Left ventricle myocardium superior (tissue), 1 donor: ENCODE results near the gene OAS1. TPM values are rescaled to one million over a fixed set of nuclear protein-coding genes. Genes with fewer than 3 reads are reported as not detected.
"Not testable (repeated sequence)": the region's sequence is repeated elsewhere in the genome, so short reads cannot be mapped to it uniquely, and the experiment has no call there.

Experiments used
- ATAC-seq: fragments of 200-7000 bp; cut with Tn5 transposase; one replicate; pipeline ENCODE4 v1.9.1; 2020; ENCODE audit warnings: mild to moderate bottlenecking, moderate library complexity
- DNase-seq: peaks from one replicate; pipeline ENCODE4 v3.0.0-alpha.2; 2020
- intact Hi-C: fragments of 100-400 bp; cut with micrococcal nuclease; formaldehyde crosslinking; loops from one replicate; pipeline ENCODE4 v1.11.0; 2022
- total RNA-seq: library from RNA; stranded (reverse); fragmentation: NEBNext Ultra II Directional; extraction: Animal tissue kit (Norgen Biotek cat#: 25700); gene quantifications from one replicate; pipeline ENCODE4 v1.2.1, GENCODE V29; 2021
- donor health status: DM: no; HTN: yes; CAD: no; lungs with severe emphysema.

Gene OAS1
- total RNA-seq, 1 donor from 2014 or later, result 8.1 TPM

DNA sequence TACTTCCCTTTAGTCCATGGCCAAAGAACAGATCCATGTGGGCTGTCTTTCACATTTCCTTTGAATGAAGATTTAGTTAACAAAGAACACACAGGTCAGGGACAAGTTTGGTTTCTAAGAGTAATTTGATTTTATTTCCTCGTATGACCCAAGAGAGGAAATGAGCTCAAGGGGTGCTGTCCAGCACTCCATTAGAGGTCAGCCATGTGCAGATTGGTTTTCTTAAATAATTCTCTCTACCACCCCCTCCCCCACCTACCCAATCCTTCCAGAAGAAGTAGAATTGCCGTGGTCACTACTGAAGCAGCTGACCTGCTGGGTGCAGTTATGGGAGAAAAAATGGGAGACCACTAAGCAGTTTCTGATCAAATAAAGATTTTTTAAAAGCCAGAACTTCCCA is 13.9 kb upstream of the OAS1 start:
- DNase-seq, result no peak
- ATAC-seq, result no peak
- intact Hi-C loops, result no loop called here

DNA sequence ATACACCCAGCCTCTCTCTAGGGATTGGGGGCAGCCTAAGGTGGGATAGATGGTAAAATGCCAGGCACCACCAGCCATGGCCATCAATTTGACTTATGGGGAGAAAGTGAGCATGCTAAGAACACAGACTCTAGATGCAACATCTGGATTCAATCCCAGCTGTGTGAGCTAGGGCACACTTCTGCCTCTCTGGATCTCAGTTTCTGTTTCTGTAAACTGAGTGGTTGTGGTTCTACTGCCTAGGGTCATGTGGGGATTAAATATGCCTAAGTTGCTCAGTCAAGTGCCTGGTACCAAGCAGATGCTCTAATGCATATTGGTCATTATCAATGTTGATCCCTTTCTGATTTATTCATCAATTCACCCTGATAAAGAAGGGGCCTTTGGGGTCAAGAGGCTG is 12.6 kb upstream of the OAS1 start:
- DNase-seq (no peak), ATAC-seq (no peak)
- intact Hi-C loops, result no loop called here

DNA sequence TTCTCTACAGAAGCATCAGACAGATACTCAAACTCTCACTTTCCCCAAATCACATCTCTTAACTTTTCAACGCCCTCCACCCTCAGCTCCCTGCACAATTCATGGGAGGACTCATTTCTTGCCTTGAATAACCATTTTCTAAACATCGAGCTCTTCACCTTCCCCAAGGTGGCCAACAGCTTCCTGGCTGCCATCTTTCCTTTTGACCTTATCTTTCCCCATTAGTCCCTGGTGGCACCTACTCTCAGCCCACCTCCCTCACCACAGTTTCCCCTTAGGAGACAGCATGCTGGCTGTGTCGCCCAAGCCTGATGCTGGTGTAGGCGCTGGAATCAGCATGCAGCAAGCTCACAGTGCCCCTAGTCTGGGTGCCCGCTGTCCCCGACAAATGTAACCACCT is 8.4 kb upstream of the OAS1 start:
- DNase-seq, result no peak
- ATAC-seq, result no peak
- intact Hi-C loops, result no loop called here

- no peak for DNase-seq
- ATAC-seq, result no peak
- intact Hi-C loops, result no loop called here
These were observed 6.2 kb upstream of the OAS1 start for GRCh38 chr12:112900298-112901145.

DNA sequence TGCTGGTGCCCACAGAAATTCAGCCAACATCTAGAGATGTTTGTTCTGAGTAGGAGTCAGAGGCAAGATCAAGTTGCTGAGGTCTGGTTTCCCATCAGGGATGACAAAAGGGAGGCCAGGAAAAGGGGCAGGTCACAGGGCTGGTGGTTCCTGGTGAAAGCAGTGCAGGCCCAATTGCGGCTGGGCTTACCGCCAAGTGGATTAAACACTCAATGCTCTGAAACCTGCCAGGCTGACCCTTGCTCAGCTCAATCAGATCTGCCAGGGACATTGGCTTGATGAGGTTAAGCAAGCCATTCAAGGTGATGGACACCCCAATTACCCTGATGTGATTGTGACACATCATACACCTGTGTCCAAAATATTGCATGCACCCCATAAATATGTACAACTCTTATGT is 5.5 kb upstream of the OAS1 start:
- DNase-seq (no peak), ATAC-seq (no peak)
- intact Hi-C loops, result no loop called here

- intact Hi-C loops, result no loop called here
These were observed 2.2 kb upstream of the OAS1 start for GRCh38 chr12:112904571-112904970.

DNA sequence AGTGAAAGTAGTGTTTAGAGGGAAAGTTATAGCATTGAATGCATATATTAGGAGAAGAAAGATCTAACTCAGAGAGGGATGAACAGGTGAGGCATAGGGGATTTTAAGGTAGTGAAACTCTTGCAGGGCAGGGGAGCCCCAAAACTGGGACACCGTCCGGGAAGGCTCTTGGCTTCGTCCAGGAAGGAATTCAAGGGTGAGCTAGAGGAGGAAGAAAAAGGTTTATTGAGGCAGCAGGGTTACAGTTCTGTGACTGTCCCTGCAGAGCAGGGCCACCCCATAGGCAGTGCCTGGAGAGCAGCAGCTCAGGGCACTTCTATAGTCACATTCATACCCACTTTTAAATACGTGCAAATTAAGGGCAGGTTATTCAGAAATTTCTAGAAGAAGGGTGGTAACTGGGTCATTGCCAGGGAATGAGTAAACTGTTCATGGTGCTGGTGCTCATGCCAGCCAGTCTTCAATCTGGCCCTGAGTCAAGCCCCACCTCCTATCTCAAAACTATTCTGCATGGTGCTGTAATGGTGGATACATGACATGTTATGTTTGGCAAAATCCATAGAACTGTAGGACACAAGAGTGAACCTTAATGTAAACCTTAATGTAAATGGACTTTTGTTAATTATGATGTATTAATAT is 1.2 kb upstream of the OAS1 start:
- DNase-seq (no peak), ATAC-seq (no peak)
- intact Hi-C loops, result no loop called here

More at GRCh38 chr12:112904571-112904970, 2.2 kb upstream of the OAS1 start:
- DNase-seq (no peak), ATAC-seq (no peak)

GRCh38 chr12:112907415-112908157 is 824 bp downstream of the OAS1 start:
- DNase-seq (no peak), ATAC-seq (peak; percentile 70)
- intact Hi-C loops, result no loop called here

DNA sequence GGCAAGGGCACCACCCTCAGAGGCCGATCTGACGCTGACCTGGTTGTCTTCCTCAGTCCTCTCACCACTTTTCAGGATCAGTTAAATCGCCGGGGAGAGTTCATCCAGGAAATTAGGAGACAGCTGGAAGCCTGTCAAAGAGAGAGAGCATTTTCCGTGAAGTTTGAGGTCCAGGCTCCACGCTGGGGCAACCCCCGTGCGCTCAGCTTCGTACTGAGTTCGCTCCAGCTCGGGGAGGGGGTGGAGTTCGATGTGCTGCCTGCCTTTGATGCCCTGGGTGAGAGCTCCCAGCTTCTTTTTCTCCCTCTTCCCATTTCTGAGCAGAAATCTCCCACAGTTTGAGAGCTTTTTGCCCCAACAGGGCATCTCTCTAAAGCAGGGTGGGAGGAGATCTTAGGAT is 1.8 kb downstream of the OAS1 start:
- intact Hi-C loops, result no loop called here

DNA sequence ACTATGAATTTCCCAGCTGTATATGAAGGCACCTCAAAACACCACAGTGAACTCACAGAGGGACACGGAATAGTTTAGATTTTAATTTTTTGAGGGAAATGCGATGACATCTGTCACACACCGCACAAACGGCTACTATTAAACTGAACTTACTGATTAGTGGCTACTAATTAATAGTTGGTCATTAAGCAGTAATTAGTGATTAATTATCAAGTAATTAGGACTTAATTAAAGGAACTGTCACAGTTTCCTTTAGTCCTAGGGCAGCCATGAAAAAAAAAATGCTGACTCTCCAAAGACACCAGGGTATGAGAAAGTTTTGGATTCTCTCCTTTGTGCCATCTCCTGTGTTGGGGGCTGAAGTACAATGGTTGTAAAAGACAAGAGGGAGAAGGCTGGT is 2.9 kb downstream of the OAS1 start:
- ATAC-seq (no peak), DNase-seq (no peak)
- intact Hi-C loops, result no loop called here

More for the DNA sequence above, 1.8 kb downstream of the OAS1 start:
- DNase-seq (no peak), ATAC-seq (no peak)

GRCh38 chr12:112913038-112913688 is 6.4 kb downstream of the OAS1 start:
- intact Hi-C loops, result no loop called here
- ATAC-seq, result no peak
- no peak for DNase-seq

DNA sequence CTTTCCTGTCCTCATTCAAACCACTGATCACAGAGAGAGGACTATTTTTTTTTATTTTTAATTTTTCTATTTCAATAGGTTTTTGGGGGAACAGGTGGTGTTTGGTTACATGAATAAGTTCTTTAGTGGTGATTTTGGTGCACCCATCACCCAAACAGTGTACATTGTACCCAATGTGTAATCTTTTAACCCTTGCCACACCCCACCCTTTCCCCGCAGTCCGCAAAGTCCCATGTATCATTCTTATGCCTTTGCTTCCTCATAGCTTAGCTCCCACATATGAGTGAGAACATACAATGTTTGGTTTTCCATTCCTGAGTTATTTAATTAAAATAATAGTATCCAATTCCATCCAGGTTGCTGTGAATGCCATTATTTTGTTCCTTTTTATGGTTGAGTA is 7.1 kb downstream of the OAS1 start:
- intact Hi-C loops, DNase-seq, ATAC-seq: not testable (repeated sequence)

DNA sequence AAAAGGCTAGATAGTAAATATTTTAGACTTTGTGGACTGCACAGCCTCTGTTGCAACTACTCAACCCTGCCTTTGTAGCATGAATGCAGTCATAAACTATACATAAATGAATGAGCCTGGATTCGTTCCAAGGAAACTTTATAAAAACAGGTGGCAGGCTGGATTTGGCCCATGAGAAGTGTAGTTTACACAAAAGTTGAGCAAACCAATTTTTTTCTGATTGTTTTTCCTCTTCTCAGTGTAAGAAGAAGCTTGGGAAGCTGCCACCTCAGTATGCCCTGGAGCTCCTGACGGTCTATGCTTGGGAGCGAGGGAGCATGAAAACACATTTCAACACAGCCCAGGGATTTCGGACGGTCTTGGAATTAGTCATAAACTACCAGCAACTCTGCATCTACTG is 9.5 kb downstream of the OAS1 start:
- no peak for DNase-seq
- intact Hi-C loops, result no loop called here
- peak; percentile 64 for ATAC-seq

DNA sequence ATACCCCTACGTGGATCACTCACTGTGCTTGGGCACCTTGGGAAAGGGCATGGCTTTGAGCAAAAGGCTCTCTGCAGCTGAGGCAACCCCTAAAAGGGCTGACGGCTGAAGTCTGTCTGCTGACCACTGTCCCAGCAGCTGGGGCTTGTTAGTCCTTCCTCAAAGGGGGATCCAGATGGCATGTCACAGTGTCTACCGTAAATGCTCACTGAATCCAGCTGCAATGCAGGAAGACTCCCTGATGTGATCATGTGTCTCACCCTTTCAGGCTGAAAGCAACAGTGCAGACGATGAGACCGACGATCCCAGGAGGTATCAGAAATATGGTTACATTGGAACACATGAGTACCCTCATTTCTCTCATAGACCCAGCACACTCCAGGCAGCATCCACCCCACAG is 12.4 kb downstream of the OAS1 start:
- intact Hi-C loops, result no loop called here
- no peak for ATAC-seq

DNA sequence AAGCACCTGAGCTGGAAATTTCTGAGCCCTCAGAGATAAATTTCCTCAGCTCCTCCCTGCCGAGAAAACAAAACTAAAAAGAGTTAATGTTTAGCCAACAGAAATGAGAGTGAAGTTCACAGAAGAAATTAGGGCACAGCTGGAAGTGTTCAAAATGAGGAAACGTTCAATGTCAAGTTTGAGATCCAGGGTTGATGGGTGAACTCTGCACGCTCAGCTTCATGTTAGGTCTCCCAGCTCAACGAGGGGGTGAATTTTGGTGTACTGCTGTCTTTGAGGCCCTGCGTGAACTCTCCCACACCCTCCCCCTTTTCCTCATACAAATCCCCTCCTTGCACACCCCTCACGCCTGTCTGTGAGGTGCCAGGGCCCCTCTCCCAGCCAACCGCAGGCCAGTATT is 18.2 kb downstream of the OAS1 start:
- intact Hi-C loops, result no loop called here
- no peak for DNase-seq
- ATAC-seq, result no peak

More for the DNA sequence above, 12.4 kb downstream of the OAS1 start:
- DNase-seq, result no peak

DNA sequence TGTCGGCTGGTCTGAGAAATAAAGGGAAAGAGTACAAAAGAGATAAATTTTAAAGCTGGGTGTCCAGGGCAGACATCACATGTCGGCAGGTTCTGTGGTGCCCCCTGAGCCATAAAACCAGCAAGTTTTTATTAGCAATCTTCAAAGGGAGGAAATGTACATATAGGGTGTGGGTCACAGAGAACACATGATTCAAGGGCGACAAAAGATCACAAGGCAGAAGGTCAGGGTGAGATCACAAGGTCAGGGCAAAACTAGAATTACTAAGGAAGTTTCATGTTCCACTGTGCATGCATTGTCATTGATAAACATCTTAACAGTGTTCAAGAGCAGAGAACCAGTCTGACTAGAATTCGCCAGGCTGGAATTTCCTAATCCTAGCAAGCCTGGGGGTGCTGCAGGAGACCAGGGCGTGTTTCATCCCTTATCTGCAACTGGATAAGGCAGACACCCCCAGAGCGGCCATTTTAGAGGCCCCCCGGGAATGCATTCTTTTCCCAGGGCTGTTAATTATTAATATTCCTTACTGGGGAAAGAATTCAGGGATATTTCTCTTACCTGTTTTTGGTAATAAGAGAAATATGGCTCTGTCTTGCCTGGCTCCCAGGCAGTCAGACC is 19.8 kb downstream of the OAS1 start:
- intact Hi-C loops, ATAC-seq: not testable (repeated sequence)

DNA sequence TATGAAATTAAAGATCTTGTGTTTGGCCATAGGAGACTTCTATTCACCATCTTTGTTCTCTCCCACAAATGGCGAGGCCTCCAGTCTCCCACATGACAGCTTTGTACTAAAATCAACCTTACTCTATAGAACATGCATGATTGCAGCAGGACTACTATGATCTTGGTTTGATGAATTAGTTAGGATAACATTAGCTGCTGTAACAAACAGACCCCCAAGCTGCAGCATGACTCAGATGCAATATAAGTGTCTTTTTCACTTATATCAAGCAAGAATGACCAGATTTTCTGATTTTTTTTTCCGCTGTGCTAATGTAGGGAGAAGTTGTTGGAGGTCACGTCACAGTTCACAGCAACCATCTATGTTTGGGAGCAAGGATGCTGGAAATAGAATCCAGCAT is 20.7 kb downstream of the OAS1 start:
- no peak for ATAC-seq
- intact Hi-C loops, result no loop called here
- no peak for DNase-seq

More for the DNA sequence above, 19.8 kb downstream of the OAS1 start:
- not testable (repeated sequence) for DNase-seq

DNA sequence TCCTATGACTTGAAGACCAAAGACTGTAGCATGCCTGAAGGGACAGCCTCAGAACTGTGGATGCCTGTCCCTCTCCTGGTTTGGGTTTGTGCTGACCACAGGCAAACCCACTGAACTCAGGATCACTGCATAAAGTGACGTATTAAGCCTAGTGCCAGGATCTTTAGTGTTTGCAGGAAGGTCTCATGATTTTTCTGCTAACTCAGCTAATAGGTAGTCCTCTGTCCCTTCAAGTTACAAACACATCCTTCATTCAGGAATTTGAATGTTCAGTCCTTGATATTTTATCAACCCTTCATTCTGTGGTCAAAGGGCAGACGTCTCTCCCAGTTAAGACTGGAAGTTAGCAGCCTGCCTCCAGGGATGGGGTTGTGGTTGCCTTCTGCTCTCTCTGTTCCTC is 21.2 kb downstream of the OAS1 start:
- intact Hi-C loops, result no loop called here
- DNase-seq, result no peak
- ATAC-seq, result no peak

GRCh38 chr12:112928978-112929377 is 22.2 kb downstream of the OAS1 start:
- intact Hi-C loops, result no loop called here
- DNase-seq (no peak), ATAC-seq (no peak)
